Glutamatergic neuron (in vitro differentiated cells): ENCODE data around the gene SMIM43. TPM values are rescaled to one million over a fixed set of nuclear protein-coding genes. Genes with fewer than 3 reads are reported as not detected.

ENCODE experiments used
- DNase-seq: peaks from one replicate; pipeline ENCODE4 v3.0.0; 2022
- H3K27ac Mint-ChIP-seq: one replicate; pipeline ENCODE4 v1.8.0; 2020; ENCODE audit warnings: mild to moderate bottlenecking, mixed read lengths, inconsistent platforms; ENCODE audit not compliant: unreplicated experiment
- H3K27me3 Mint-ChIP-seq: one replicate; pipeline ENCODE4 v1.8.0; 2020; ENCODE audit warnings: mild to moderate bottlenecking, moderate library complexity, mixed read lengths, inconsistent platforms; ENCODE audit not compliant: unreplicated experiment
- H3K36me3 Mint-ChIP-seq: one replicate; pipeline ENCODE4 v1.8.0; 2020; ENCODE audit warnings: mild to moderate bottlenecking, mixed read lengths, inconsistent platforms; ENCODE audit not compliant: unreplicated experiment
- H3K4me1 Mint-ChIP-seq: one replicate; pipeline ENCODE4 v1.8.0; 2020; ENCODE audit warnings: mild to moderate bottlenecking, low read depth, mixed read lengths, inconsistent platforms; ENCODE audit not compliant: unreplicated experiment
- H3K4me3 Mint-ChIP-seq: one replicate; pipeline ENCODE4 v1.8.0; 2020; ENCODE audit warnings: mild to moderate bottlenecking, mixed read lengths, inconsistent platforms; ENCODE audit not compliant: unreplicated experiment
- H3K9me3 Mint-ChIP-seq: one replicate; pipeline ENCODE4 v1.8.0; 2020; ENCODE audit warnings: mild to moderate bottlenecking, moderate library complexity, mixed read lengths, inconsistent platforms; ENCODE audit not compliant: unreplicated experiment
- CTCF ChIP-seq: fragments of 200-600 bp; sonication (generic); IDR thresholded peaks from one replicate; pipeline ENCODE4 v1.5.0; 2021; ENCODE audit not compliant: partially characterized antibody, unreplicated experiment
- total RNA-seq: library from RNA; stranded (reverse); fragmentation: NEBNext Ultra II Directional; extraction: Animal tissue kit (Norgen Biotek cat#: 25700); gene quantifications from one replicate; pipeline ENCODE4 v1.2.1, GENCODE V29; 2021; ENCODE audit not compliant: unreplicated experiment

SMIM43 gene
- total RNA-seq, 1 donor from 2014 or later: not detected

GRCh38 chr4:121789455-121789854, 24.5 kb upstream of the SMIM43 start:
- Mint-ChIP-seq H3K4me3 (no peak overlapping the region), H3K9me3 (no peaks in the 10 kb centered on the region), H3K36me3 (no peaks in the 10 kb centered on the region), H3K27ac (no peak overlapping the region), H3K4me1 (peaks cover 3% of the 10 kb centered on the region), H3K27me3 (no peaks in the 10 kb centered on the region)
- TF ChIP-seq CTCF: no peak
- no peak for DNase-seq

GRCh38 chr4:121788896-121789295, 23.9 kb upstream of the SMIM43 start:
- Mint-ChIP-seq H3K27me3 (no peaks in the 10 kb centered on the region), H3K36me3 (no peaks in the 10 kb centered on the region), H3K9me3 (no peaks in the 10 kb centered on the region), H3K4me3 (no peak overlapping the region), H3K27ac (no peak overlapping the region), H3K4me1 (no peaks in the 10 kb centered on the region)
- no peak for DNase-seq
- TF ChIP-seq CTCF: no peak

- no peaks in the 10 kb centered on the region for H3K4me1 Mint-ChIP-seq
- no peaks in the 10 kb centered on the region for H3K36me3 Mint-ChIP-seq
- TF ChIP-seq CTCF: no peak
- H3K27ac Mint-ChIP-seq: no peak overlapping the region
- H3K4me3 Mint-ChIP-seq: no peak overlapping the region
- no peaks in the 10 kb centered on the region for H3K9me3 Mint-ChIP-seq
- H3K27me3 Mint-ChIP-seq: no peaks in the 10 kb centered on the region
- no peak for DNase-seq
Measured at GRCh38 chr4:121786221-121786620, 21.3 kb upstream of the SMIM43 start.

GRCh38 chr4:121785479-121785878, 20.5 kb upstream of the SMIM43 start:
- no peak for TF ChIP-seq CTCF
- Mint-ChIP-seq H3K27ac (no peak overlapping the region), H3K36me3 (no peaks in the 10 kb centered on the region), H3K4me1 (no peaks in the 10 kb centered on the region), H3K4me3 (no peak overlapping the region), H3K9me3 (no peaks in the 10 kb centered on the region), H3K27me3 (no peaks in the 10 kb centered on the region)
- no peak for DNase-seq

- no peak for DNase-seq
- no peak overlapping the region for H3K4me3 Mint-ChIP-seq
- H3K27me3 Mint-ChIP-seq: no peaks in the 10 kb centered on the region
- no peaks in the 10 kb centered on the region for H3K36me3 Mint-ChIP-seq
- TF ChIP-seq CTCF: no peak
- no peaks in the 10 kb centered on the region for H3K9me3 Mint-ChIP-seq
- no peak overlapping the region for H3K27ac Mint-ChIP-seq
- no peaks in the 10 kb centered on the region for H3K4me1 Mint-ChIP-seq
Measured at GRCh38 chr4:121784975-121785374, 20.0 kb upstream of the SMIM43 start.
